ENCODE data around the gene EPS8L2. TPM values are rescaled to one million over a fixed set of nuclear protein-coding genes. Genes with fewer than 3 reads are reported as not detected.
A peak's percentile ranks its signal among the peaks of the same experiment; 100 is the strongest.

The EPS8L2 gene
- total and polyA plus RNA-seq, 9 of the 15 experiments (the other 6 are each of a cell fraction or from before 2014, with no cell fraction given): 0.75 to 17.0 (median 3.7) TPM

GRCh38 chr11:776561-777287, 70.7 kb downstream of the EPS8L2 start (continued):
- TF ChIP-seq ZMIZ1 (IDR thresholded peaks at IDR 0.05; ENCODE audit: low read depth in 2 of 2, low read length in 2 of 2): no peak
- peak; percentile 63 for TF ChIP-seq RBBP5 (IDR thresholded peaks at IDR 0.05; ENCODE audit: borderline replicate concordance, insufficient read depth, low read length, poor library complexity, severe bottlenecking)
- TF ChIP-seq GATAD2A (IDR thresholded peaks at IDR 0.05): no peak
- peak; percentile 33; the same call in 1 of the 2 replicates for TF ChIP-seq MYC (IDR thresholded peaks at IDR 0.05; ENCODE audit: low read depth, low read length)
- TF ChIP-seq MYC (CRISPR knock-in tag; IDR thresholded peaks at IDR 0.05; ENCODE audit: borderline replicate concordance, low read depth): no peak; the same call in 1 of the 2 replicates
- TF ChIP-seq ZBTB9 (CRISPR knock-in tag; IDR thresholded peaks at IDR 0.05): no peak
- TF ChIP-seq MAFF (IDR thresholded peaks at IDR 0.05; ENCODE audit: low read length): no peak
- no peak for TF ChIP-seq ZNF740 (CRISPR knock-in tag; IDR thresholded peaks at IDR 0.05)
- TF ChIP-seq ZNF740 (tag; IDR thresholded peaks at IDR 0.05): no peak
- TF ChIP-seq CTCF (IDR thresholded peaks at IDR 0.05 in 2 of 3, conservative IDR thresholded peaks at IDR 0.05 in 1 of 3; ENCODE audit: insufficient read depth in 2 of 3, low read depth in 1 of 3, low read length in 3 of 3): peak in 2 of 3 experiments; percentile 10 to 12; a peak in 2 of 6 replicates
- no peak for TF ChIP-seq TRIM28 (IDR thresholded peaks at IDR 0.05)
- TF ChIP-seq NFIC (IDR thresholded peaks at IDR 0.05): peak; percentile 22; the same call in 1 of the 2 replicates
- TF ChIP-seq PHF21A (IDR thresholded peaks at IDR 0.05; ENCODE audit: borderline replicate concordance, low read depth): no peak
- TF ChIP-seq ZBTB43 (CRISPR knock-in tag; IDR thresholded peaks at IDR 0.05): no peak
- no peak for TF ChIP-seq CSDE1 (IDR thresholded peaks at IDR 0.05)
- no peak for TF ChIP-seq JUND (IDR thresholded peaks at IDR 0.05; ENCODE audit: borderline replicate concordance, low read depth, low read length)
- no peak for TF ChIP-seq JUND (tag; IDR thresholded peaks at IDR 0.05; ENCODE audit: borderline replicate concordance, low read depth, low read length)
- TF ChIP-seq SIN3B (IDR thresholded peaks at IDR 0.05; ENCODE audit: low read depth): no peak
- no peak for TF ChIP-seq EHMT2 (IDR thresholded peaks at IDR 0.05)
- TF ChIP-seq BCL6 (CRISPR knock-in tag; IDR thresholded peaks at IDR 0.05): no peak
